HepG2 (cell line): ENCODE data around the gene STRN3. TPM values are rescaled to one million over a fixed set of nuclear protein-coding genes. Genes with fewer than 3 reads are reported as not detected.
A peak's percentile ranks its signal among the peaks of the same experiment; 100 is the strongest.
"Not testable (repeated sequence)": the region's sequence is repeated elsewhere in the genome, so short reads cannot be mapped to it uniquely, and the experiment has no call there.

Experiments
- ATAC-seq: fragments of 200-7000 bp; cut with Tn5 transposase; 3 replicates; pipeline ENCODE4 v1.9.1; 2020; ENCODE audit warnings: mild to moderate bottlenecking, moderate library complexity
- BruUV-seq: library from RNA; stranded (reverse); fragments of 400-500 nt; replicated peaks from 2 replicates; lab custom pipeline; 2021; lab: Mats Ljungman, UMichigan
- CTCF ChIA-PET: fragments of 300-600 bp; formaldehyde crosslinking; extraction: SDS; loops from one replicate; lab custom pipeline; 2021; ENCODE audit warnings: low total read pairs, inconsistent platforms, low intra/inter-chr PET ratio; lab: Yijun Ruan, JAX
- POLR2A ChIA-PET: fragments of 350-600 bp; sonication (Branson Sonifier 250); formaldehyde crosslinking; loops from one replicate; lab custom pipeline; 2020; ENCODE audit warnings: antibody characterized with exemption, inconsistent platforms; lab: Yijun Ruan, JAX
- DNase-seq: peaks from one replicate; pipeline ENCODE4 v3.0.0-alpha.2; 2015; ENCODE audit warnings: low spot score
- FAIRE-seq: peaks from 3 replicates; lab custom pipeline; 2011; peaks lifted over from hg19 to GRCh38; lab: Jason Lieb, UNC
- H2AFZ ChIP-seq: one replicate; pipeline ENCODE4 v1.6.1; 2011; ENCODE audit warnings: low read length, inconsistent platforms
- H3K27ac ChIP-seq: fragments of 300-600 bp; 3 replicates; pipeline ENCODE4 v1.8.0; 2011; ENCODE audit warnings: mixed run types, mild to moderate bottlenecking, mixed read lengths, low read length, inconsistent platforms; ENCODE audit not compliant: insufficient read depth; ENCODE audit errors: extremely low read length
- H3K27me3 ChIP-seq, 2 experiments: fragments of 200-600 bp in 1 of 2; 2 replicates in 1 of 2; 3 replicates in 1 of 2; pipeline versions ENCODE4 v1.6.0 to v1.8.0; 2011; ENCODE audit warnings: low read length in 2 of 2, mild to moderate bottlenecking in 2 of 2, moderate library complexity in 2 of 2, inconsistent platforms in 1 of 2; ENCODE audit not compliant: insufficient read depth in 2 of 2, control insufficient read depth in 1 of 2
- H3K36me3 ChIP-seq, 2 experiments: fragments of 200-600 bp in 1 of 2; replicated peaks in 1 of 2; 2 replicates in 1 of 2; 3 replicates in 1 of 2; pipeline versions ENCODE4 v1.5.1 to v1.8.0; 2011; ENCODE audit warnings: low read length in 2 of 2, inconsistent platforms in 1 of 2; ENCODE audit not compliant: insufficient read depth in 2 of 2, control insufficient read depth in 1 of 2
- H3K4me1 ChIP-seq: 2 replicates; pipeline ENCODE4 v1.5.1; 2012; ENCODE audit warnings: low read length, inconsistent platforms; ENCODE audit not compliant: insufficient read depth
- H3K4me2 ChIP-seq: 2 replicates; pipeline ENCODE4 v1.6.0; 2011; ENCODE audit warnings: low read depth, low read length, inconsistent platforms
- H3K4me3 ChIP-seq, 3 experiments: fragments of 200-600 bp in 1 of 3; sonication (generic), shearing (Covaris generic) in 1 of 3; replicated peaks in 1 of 3; 2 replicates each; pipeline ENCODE4 v1.5.1; 2011 to 2016; ENCODE audit warnings: low read length in 3 of 3, inconsistent platforms in 2 of 3, low read depth in 2 of 3, mild to moderate bottlenecking in 2 of 3, control low read depth in 1 of 3, mixed read lengths in 1 of 3; ENCODE audit not compliant: insufficient read depth in 1 of 3
- H3K79me2 ChIP-seq: one replicate; pipeline ENCODE4 v1.6.1; 2011; ENCODE audit warnings: low read length, inconsistent platforms; ENCODE audit not compliant: insufficient read depth
- H3K9ac ChIP-seq: 2 replicates; pipeline ENCODE4 v1.6.0; 2011; ENCODE audit warnings: mild to moderate bottlenecking, low read depth, low read length, inconsistent platforms; ENCODE audit not compliant: insufficient read depth
- H3K9me3 ChIP-seq: 2 replicates; pipeline ENCODE4 v1.5.1; 2012; ENCODE audit warnings: mild to moderate bottlenecking, low read length
- H4K20me1 ChIP-seq: 2 replicates; pipeline ENCODE4 v1.6.0; 2011; ENCODE audit warnings: inconsistent platforms, mild to moderate bottlenecking, low read length, moderate library complexity; ENCODE audit not compliant: insufficient read depth
- FOXM1 ChIP-seq: sonication (generic); formaldehyde crosslinking; IDR thresholded peaks from 2 replicates; pipeline ENCODE4 v1.5.0; 2020; ENCODE audit warnings: missing genetic modification reagents
- HNRNPK ChIP-seq: fragments of 200-400 bp; formaldehyde crosslinking; IDR thresholded peaks from 2 replicates; pipeline ENCODE4 v1.6.1; 2018; ENCODE audit warnings: low read length, low read depth, moderate library complexity, mild to moderate bottlenecking; ENCODE audit not compliant: poor library complexity, severe bottlenecking
- IKZF1 ChIP-seq: fragments of 450-650 bp; IDR thresholded peaks from 2 replicates; pipeline ENCODE4 v1.7.1; 2016
- PCBP1 ChIP-seq: fragments of 200-400 bp; formaldehyde crosslinking; IDR thresholded peaks from 2 replicates; pipeline ENCODE4 v1.6.1; 2017; ENCODE audit warnings: mild to moderate bottlenecking, low read depth, low read length, borderline replicate concordance
- SRSF9 ChIP-seq: fragments of 200-400 bp; formaldehyde crosslinking; IDR thresholded peaks from 2 replicates; pipeline ENCODE4 v1.6.1; 2018; ENCODE audit warnings: borderline replicate concordance, mild to moderate bottlenecking, low read depth, low read length; ENCODE audit not compliant: insufficient read depth, poor library complexity, severe bottlenecking
- ZNF33B ChIP-seq: sonication (generic); formaldehyde crosslinking; IDR thresholded peaks from 2 replicates; pipeline ENCODE4 v1.5.1; 2020; ENCODE audit warnings: mild to moderate bottlenecking, missing genetic modification reagents
- ZNF543 ChIP-seq: sonication (generic); formaldehyde crosslinking; IDR thresholded peaks from 2 replicates; pipeline ENCODE4 v1.4.0; 2020; ENCODE audit warnings: mild to moderate bottlenecking, missing genetic modification reagents
- WGBS: methylation state at CpG from one replicate; pipeline ENCODE4 v1.1.6; 2017; ENCODE audit warnings: low lambda C conversion rate; 5-methylcytosine and 5-hydroxymethylcytosine counted together
- in situ Hi-C: cut with HindIII; loops from 2 replicates; pipeline ENCODE4 v1.10.0; 2017; ENCODE audit warnings: low pct_unique_long_range_greater_than_20kb; ENCODE audit not compliant: extremely low pct_ligation_motif_present
- intact Hi-C: fragments of 100-400 bp; cut with micrococcal nuclease; formaldehyde crosslinking; loops from one replicate; pipeline ENCODE4 v1.10.0; 2022; ENCODE audit not compliant: unreplicated experiment
- polyA plus RNA-seq, 8 experiments: library from polyadenylated mRNA; depleted of rRNA in 3 of 8; stranded (reverse) in 7 of 8; unstranded in 1 of 8; fragments of >200 nt; fragmentation: Illumina TruSeq in 4 of 8; extraction: Trizol in 4 of 8; gene quantifications; 2 replicates each; pipeline versions ENCODE4 v1.2.1 to v1.2.3, GENCODE V29; 2011 to 2016; ENCODE audit warnings: low read depth in 4 of 8, missing spikeins in 1 of 8, mixed read lengths in 1 of 8; ENCODE audit not compliant: insufficient read depth in 1 of 8
- total RNA-seq, 5 experiments: library from RNA; depleted of rRNA; stranded (reverse); fragments of >200 nt; fragmentation: Illumina TruSeq; extraction: Trizol; gene quantifications; 2 replicates each; pipeline ENCODE4 v1.2.3, GENCODE V29; 2016; ENCODE audit warnings: low read depth in 1 of 5
- TF ChIP-seq, protein P1 (sequence below): sonication (generic); formaldehyde crosslinking; IDR thresholded peaks from 2 replicates; pipeline ENCODE4 v1.5.1; 2020; ENCODE audit warnings: missing genetic modification reagents, mild to moderate bottlenecking, borderline replicate concordance

STRN3 gene
- total and polyA plus RNA-seq, 2 of the 13 experiments (the other 11 are each of a cell fraction or from before 2014, with no cell fraction given) = 49.4 to 123 TPM

DNA sequence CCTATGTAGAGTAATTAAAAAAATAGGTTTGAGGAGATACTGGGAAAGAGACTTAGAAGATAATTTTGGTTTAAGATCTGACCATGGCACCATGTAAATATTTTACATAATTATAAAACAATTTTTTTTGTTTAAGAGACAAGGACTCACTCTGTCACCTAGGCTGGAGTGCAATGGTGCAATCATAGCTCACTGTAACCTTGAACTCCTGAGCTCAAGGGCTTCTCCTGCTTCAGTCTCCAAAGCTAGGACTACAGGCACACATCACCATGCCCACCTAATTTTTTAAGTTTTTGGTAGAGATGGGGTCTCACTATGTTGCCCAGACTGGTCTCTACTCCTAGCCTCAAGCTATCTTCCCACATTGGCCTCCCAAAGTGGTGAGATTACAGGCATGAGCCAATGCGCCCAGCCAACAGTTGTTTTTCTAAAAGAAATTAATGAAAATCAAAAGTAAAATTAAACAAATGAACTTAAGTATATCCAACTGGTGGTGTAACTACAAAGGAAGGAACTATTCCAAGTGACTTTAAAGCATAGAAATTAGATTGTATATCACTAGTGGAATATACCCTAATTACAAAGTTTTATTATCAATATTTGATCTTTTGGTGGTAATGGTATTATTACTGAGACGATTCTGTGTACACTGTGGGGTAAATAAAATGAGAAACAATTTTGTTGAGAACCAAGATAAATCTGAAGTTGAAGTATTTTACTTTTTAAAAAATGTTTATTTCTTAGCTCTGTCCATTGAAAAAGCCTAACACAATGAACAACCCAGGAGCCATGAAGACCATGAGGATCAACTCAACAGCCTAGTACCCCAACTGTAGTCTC, 122.7 kb downstream of the STRN3 start (continued):
- TF ChIP-seq, protein P1, sequence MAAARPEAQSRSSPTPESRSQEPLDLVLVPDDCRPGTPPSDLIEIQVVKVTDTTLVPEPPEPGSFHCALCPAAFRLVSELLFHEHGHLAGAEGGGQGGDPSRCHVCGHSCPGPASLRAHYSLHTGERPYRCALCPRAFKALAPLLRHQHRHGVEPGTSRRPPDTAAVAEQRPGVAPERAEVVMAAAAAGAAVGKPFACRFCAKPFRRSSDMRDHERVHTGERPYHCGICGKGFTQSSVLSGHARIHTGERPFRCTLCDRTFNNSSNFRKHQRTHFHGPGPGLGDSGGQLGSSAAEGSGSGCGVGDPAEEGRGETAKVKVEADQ (CRISPR knock-in tag) = no peak
- TF ChIP-seq ZNF543 = no peak

DNA sequence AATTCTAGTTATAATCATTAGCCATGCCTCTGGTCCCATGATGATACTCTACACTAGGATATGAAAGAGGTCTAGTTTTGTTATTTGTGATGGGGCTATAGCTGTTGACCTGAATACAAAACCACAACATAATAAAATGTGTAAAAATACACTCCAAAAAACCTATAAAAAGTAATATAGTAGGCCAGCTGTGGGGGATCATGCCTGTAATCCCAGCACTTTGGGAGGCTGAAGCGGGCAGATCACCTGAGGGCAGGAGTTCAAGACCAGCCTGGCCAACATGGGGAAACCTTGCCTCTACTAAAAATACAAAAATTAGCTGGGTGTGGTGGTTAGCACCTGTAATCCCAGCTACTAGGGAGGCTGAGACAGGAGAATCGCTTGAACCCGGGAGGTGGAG, 129.1 kb downstream of the STRN3 start:
- WGBS = 64% methylated on average over 3 of the region's 3 CpGs
- CTCF ChIA-PET, ATAC-seq: not testable (repeated sequence)

DNA sequence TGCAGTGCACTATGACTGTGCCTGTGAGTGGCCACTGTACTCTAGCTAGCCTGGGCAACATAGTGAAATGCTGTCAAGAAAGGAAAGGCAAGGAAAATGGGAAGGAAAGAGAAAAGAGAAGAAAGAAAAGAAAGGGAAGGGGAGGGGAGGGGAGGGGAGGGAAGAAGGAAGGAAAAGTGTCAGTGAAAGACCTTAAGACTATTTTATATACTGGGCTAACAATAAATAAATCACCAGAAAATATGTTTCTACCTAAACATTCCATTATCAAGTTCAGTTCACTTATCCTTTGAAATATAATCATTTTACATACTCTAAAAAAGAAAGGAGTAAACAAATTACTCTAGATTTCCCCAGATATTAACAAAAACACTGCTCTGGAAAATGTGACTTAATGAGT, 129.7 kb downstream of the STRN3 start:
- ATAC-seq (no peak), FAIRE-seq (no peak), DNase-seq (no peak)
- peak; percentile 96 for TF ChIP-seq PCBP1
- TF ChIP-seq SRSF9 = peak; percentile 90
- TF ChIP-seq HNRNPK = peak; percentile 100
- 0 out of 2 replicates have a peak, but pooled peaks have one; percentile 31 for TF ChIP-seq FOXM1 (CRISPR knock-in tag)
- TF ChIP-seq IKZF1 = no peak
- no peak for TF ChIP-seq ZNF33B (CRISPR knock-in tag)
- H3K4me2 ChIP-seq = no peak overlapping the region
- peaks cover 17 to 64% of the 10 kb centered on the region in 2 experiments for H3K36me3 ChIP-seq
- no peak overlapping the region for H3K9ac ChIP-seq
- H4K20me1 ChIP-seq = no peaks in the 10 kb centered on the region
- H3K4me1 ChIP-seq = no peaks in the 10 kb centered on the region
- CTCF ChIA-PET = no interaction called here
- H3K79me2 ChIP-seq = no peaks in the 10 kb centered on the region
- H3K4me3 ChIP-seq = no peak overlapping the region
- in situ Hi-C loops = no loop called here
- no peak overlapping the region for H2AFZ ChIP-seq
- no peaks in the 10 kb centered on the region for H3K27me3 ChIP-seq
- intact Hi-C loops = no loop called here
- BruUV-seq = no TSS peak
- no peaks in the 10 kb centered on the region for H3K9me3 ChIP-seq
- POLR2A ChIA-PET = interaction anchor here (0.6 kb wide), 1 partner anchor 96 kb away, joined by 3 read pairs; no protein-coding TSS in a partner anchor
- H3K27ac ChIP-seq = no peak overlapping the region

More for the DNA sequence above, 129.1 kb downstream of the STRN3 start:
- H3K4me2 ChIP-seq, POLR2A ChIA-PET, H3K9ac ChIP-seq, FAIRE-seq, intact Hi-C loops, H3K4me3 ChIP-seq, H4K20me1 ChIP-seq, H3K27me3 ChIP-seq, H2AFZ ChIP-seq, H3K79me2 ChIP-seq, H3K27ac ChIP-seq, H3K9me3 ChIP-seq, BruUV-seq, in situ Hi-C loops, H3K4me1 ChIP-seq, DNase-seq: not testable (repeated sequence)
- peaks cover 17 to 69% of the 10 kb centered on the region in 2 experiments for H3K36me3 ChIP-seq
